Erythroblast (primary cell): ENCODE data around the gene NPB.

Experiments used
- DNase-seq, 2 experiments: peaks; one replicate each; lab custom pipeline; 2025; lab: John Stamatoyannopoulos, UW
- GATA1 ChIP-seq: IDR thresholded peaks from 2 replicates; pipeline ENCODE4 v1.6.1; 2011; ENCODE audit warnings: low read depth, mild to moderate bottlenecking, control low read depth, low read length, moderate library complexity
- POLR2A ChIP-seq: IDR thresholded peaks from 2 replicates; pipeline ENCODE4 v1.6.1; 2011; ENCODE audit warnings: mild to moderate bottlenecking, low read length

Gene NPB

DNA sequence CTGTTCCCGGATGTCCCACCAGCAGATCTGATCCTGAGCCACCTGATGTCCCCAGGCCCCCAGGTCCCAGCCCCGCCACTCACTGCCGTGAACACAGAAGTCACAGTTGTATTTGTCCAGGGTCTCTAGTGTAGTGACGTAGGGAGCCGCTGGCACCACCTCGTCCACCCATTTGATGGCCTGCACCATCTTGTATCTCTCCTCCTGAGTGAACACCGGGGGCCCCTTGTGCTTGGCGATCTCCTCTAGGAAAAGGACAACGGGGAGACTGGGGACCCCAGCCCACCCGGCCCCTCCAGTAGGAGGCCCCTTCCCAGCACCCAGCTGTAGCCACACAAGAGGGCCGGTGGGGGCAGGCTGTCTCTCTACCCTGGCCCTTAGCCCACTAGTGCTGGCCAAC, 6.8 kb downstream of the NPB start:
- no peak for DNase-seq
- TF ChIP-seq GATA1 (no peak), POLR2A (no peak)

DNA sequence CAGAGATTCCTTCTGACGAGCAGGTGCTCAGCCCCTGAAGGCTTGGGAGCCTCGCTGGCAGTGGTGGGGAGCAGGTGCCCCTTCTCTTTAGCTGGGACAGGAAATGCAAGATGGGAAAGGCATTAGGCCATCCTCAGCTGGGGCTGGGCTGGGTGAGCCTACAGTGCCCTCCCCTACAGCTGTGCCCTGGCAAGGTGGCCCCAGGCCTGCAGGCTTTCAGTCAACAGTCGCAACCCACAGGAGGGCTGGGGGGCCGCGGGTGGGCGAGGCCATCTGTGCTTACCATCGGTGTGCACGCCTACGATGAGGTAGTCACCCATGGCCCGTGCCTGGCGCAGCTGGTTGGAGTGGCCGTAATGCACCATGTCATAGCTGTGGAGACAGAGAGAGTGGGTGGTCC, 7.2 kb downstream of the NPB start:
- DNase-seq = no peak
- TF ChIP-seq POLR2A (no peak), GATA1 (no peak)

- no peak for TF ChIP-seq GATA1
- no peak for TF ChIP-seq POLR2A
- peak; percentile 45 to 61 for DNase-seq
These were observed 8.2 kb downstream of the NPB start for GRCh38 chr17:81909966-81910839.

DNA sequence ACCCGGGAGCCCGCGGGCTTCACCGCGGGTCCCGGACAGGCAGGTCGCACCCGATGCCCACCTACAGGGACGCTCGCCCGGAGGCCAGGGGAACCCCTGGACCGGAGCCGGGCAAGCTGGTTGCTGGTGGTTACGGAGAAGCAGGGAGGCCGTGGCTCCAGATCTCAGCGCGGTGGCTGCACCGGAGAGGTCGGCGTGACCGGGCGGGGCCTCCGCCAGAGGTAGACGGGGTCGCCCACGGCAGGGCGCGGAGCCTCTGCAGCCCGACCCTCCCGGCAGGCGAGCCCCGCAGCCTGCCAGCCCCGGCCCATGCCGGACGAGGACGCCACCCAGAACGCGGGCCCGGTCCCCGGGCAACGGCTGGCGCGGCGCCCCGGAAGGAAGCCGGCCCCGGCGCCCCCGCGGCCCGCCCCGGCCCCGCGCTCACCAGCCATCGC, 8.8 kb downstream of the NPB start:
- DNase-seq = peak; percentile 56 to 67
- TF ChIP-seq POLR2A (no peak), GATA1 (no peak)

DNA sequence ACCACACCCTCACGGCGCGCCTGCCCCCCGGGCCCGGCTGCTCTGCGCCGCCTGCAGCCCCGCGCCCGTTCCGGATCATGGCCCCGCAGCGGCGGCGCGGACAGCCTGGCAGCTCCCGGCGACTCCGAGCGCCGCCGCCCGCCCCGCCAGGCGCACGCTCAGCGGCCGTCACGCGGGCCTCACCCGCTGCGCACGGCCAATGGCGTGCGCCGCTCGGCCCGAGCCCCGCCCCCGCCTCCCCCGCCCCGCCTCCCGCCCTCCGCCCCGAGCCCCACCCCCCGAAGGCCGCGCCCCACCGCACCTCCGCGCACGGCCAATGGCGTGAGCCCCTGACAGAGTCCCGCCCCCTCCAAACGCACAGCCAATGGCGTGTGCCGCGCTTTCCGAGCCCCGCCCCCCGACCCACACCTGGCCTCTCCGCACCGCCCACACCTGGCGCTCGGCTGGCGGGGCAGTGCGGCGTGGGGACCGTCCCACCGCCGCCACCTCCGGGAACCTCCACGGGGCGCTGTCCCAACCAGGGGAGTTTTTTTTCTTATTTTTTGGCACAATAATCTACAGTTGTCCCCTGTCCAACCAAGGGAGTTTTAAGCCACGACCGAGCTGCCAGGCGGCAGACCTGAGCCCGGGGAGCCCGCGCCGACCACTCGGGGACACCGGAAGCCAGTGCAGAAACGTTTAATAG, 9.4 kb downstream of the NPB start, which contains the start of gene PCYT2:
Gene PCYT2 (minus strand): TSS at position 123 of the 685 bp plus-strand sequence. CDS start 44 bp downstream, at position 79.
- DNase-seq = peak; percentile 91 to 96
- TF ChIP-seq POLR2A (no peak), GATA1 (no peak)

DNA sequence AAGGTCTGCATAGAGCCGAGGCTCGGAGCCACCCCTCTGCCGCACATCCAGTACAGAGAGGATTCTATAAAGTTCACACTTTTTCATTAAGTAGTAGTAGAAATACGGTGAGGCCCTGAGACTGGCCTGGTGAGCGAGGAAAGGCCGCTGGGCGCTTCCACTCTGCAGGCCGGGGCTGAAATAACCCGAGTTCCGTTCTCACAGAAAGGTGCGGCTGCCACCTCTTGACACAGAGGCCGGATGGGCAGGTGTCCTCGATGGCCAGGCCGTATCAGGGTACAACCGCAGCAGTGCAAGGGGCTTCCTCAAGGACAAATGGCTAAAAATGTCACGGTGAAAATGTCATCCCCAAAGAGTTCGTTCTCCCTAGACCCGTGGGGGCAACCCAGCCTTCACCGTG, 9.9 kb downstream of the NPB start:
- no peak for DNase-seq
- TF ChIP-seq POLR2A (no peak), GATA1 (no peak)

DNA sequence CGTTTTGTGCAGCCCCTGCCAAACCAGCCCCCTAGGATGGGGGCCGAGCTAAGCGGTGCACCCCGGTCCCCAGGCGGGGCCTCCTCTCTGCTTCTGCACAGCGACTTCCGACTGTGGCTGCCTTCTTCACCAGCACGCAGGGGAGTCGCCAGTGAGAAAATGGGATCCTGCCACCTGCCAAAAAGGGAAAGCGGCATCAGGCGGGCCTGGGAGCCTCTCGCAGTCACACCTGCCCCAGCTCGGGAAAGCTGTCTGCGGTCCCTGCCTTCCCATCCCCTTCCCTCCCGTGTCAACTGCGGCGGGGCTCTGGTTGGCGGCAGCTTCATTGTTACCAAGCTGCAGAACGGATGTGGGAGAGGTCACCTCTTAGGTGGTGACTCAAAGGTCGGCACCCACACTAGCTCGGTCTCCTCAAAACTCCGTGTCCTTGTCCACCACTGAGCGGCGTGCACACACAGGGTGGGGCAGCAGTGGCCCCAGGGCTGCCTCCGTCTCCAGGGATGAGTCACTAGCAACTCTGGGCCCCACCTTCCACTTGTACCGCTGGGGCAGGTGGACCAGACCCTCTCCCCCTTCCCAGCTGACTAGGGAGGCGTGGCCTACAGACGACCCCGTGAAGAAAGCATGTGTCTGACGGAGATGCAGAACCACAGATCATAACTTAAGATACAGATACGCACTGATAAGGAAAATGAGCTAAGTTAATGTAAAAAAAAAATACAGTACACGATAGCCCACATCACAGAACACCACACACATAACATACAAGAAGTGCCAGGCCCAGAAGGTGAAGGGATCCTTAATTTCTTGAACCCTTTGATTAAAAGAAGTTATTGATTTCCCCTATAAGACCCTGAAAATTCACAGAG, 10.6 kb downstream of the NPB start:
- no peak for TF ChIP-seq GATA1
- no peak for TF ChIP-seq POLR2A
- peak; percentile 47 to 73 for DNase-seq

GRCh38 chr17:81913394-81914102, 11.5 kb downstream of the NPB start:
- DNase-seq = no peak
- TF ChIP-seq POLR2A (no peak), GATA1 (no peak)

GRCh38 chr17:81914103-81914850, 12.2 kb downstream of the NPB start:
- TF ChIP-seq GATA1 (no peak), POLR2A (no peak)
- no peak for DNase-seq

DNA sequence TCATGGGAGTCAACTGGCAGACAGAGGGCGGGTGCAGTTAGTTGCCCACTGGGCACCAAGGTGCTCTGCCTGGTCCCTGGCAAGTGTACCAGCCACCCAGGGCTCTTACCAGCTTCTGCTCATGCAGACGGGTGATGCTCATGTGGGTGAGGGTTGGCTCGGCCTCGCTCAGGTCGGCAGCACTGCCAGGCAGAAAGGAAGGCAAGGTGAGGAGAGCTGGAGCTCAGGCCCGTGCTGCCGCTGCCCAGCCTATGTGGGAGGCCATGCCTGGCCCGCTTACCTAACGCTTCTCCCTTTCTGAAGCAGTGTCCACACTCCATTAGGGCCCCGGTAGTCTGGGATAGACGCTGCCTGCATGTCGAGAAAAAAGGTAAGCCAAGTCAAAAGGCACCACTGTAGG, 13.3 kb downstream of the NPB start:
- DNase-seq = no peak
- TF ChIP-seq GATA1 (no peak), POLR2A (no peak)

- TF ChIP-seq POLR2A = peak; percentile 53
- TF ChIP-seq GATA1 = no peak
- peak; percentile 76 to 85 for DNase-seq
These were observed 14.4 kb downstream of the NPB start for GRCh38 chr17:81916234-81917001.
